ENCODE measurements around the gene GNL3L. TPM values are rescaled to one million over a fixed set of nuclear protein-coding genes. Genes with fewer than 3 reads are reported as not detected.

GNL3L gene
- total and polyA plus RNA-seq, 9 of the 15 experiments (the other 6 are each of a cell fraction or from before 2014, with no cell fraction given): 11.5 to 81.7 (median 37.6) TPM

DNA sequence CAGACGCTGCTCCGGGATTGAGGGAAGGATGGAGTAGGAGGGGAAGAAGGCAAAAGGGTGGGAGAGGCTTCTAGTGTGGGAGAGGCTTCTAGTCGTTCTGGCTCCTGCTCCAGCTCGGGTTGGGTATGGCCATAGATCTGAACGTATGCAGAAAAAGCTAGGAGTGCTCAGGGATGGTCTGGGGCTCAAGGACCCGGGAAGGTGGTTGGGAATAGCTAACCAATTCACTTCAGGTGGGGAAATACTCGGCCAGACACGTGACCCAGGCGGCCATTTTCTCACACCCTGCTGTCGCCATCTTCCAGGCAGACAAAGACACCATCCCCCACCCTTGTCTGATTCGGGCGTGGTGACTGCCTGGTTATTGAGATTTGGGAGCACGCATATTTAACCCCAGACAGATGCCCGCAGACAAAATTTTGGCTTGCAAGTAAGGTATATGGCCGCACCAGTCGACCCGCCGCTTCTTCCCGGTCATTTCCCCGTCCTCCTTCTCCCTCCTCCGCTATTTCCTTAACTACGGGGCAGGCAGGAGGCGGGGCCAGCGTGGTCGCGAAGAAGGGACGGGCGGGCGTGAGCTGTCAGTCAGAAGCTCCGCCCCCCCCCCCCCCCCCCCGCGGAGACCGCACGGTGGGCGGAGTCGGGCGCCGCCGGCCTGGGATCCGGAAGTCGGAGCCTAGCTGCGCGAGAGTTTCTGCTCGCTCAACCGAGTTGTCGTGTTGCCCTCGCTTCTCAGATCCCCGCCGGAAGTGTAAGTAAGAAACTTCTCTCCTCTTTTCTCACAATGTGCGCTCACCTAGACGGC is at the start of gene GNL3L (continued):
- TF ChIP-seq ARID3A (IDR thresholded peaks at IDR 0.05; ENCODE audit: borderline replicate concordance, low read depth, low read length) (no peak), HNRNPK (IDR thresholded peaks at IDR 0.05; ENCODE audit: low read depth, low read length, poor library complexity, severe bottlenecking) (no peak), GTF2E2 (tag; IDR thresholded peaks at IDR 0.05) (no peak), ZNF431 (CRISPR knock-in tag; IDR thresholded peaks at IDR 0.05) (no peak), BACH1 (tag; IDR thresholded peaks at IDR 0.05) (0 out of 2 replicates have a peak, but pooled peaks have one; percentile 32), L3MBTL2 (IDR thresholded peaks at IDR 0.05) (peak; percentile 98), NELFE (IDR thresholded peaks at IDR 0.05; ENCODE audit: insufficient read depth, insufficient read length) (no peak), DDX20 (tag; IDR thresholded peaks at IDR 0.05; ENCODE audit: low read depth) (no peak), ZNF41 (CRISPR knock-in tag; conservative IDR thresholded peaks at IDR 0.05) (0 out of 2 replicates have a peak, but pooled peaks have one; percentile 31), RNF219 (CRISPR knock-in tag; IDR thresholded peaks at IDR 0.05) (no peak), STAG1 (CRISPR knock-in tag; IDR thresholded peaks at IDR 0.05; ENCODE audit: borderline replicate concordance) (no peak), ZNF274 (IDR thresholded peaks at IDR 0.05; ENCODE audit: borderline replicate concordance, low read depth, low read length) (no peak), E2F6 (IDR thresholded peaks at IDR 0.05; ENCODE audit: borderline replicate concordance in 1 of 2, extremely low read depth in 1 of 2, insufficient read depth in 1 of 2, insufficient read length in 1 of 2, low read depth in 1 of 2, low read length in 1 of 2, poor library complexity in 1 of 2, severe bottlenecking in 1 of 2) (peak; percentile 90), CCNT2 (IDR thresholded peaks at IDR 0.05; ENCODE audit: borderline replicate concordance, extremely low read depth, insufficient read length, low read depth, low read length) (no peak), GATA2 (CRISPR knock-in tag; IDR thresholded peaks at IDR 0.05) (no peak), HDAC2 (IDR thresholded peaks at IDR 0.05) (0 out of 2 replicates have a peak, but pooled peaks have one; percentile 19), ZNF75A (CRISPR knock-in tag; IDR thresholded peaks at IDR 0.05) (peak; percentile 99), IFI16 (CRISPR knock-in tag; IDR thresholded peaks at IDR 0.05) (no peak), ERF (CRISPR knock-in tag; IDR thresholded peaks at IDR 0.05) (0 out of 2 replicates have a peak, but pooled peaks have one; percentile 33), HNRNPUL1 (IDR thresholded peaks at IDR 0.05; ENCODE audit: low read length) (no peak)
